ENCODE results near the gene PGGT1B. TPM values are rescaled to one million over a fixed set of nuclear protein-coding genes. Genes with fewer than 3 reads are reported as not detected.

PGGT1B gene
- total RNA-seq, 1 donor from 2014 or later: 38.4 TPM

- Mint-ChIP-seq H3K27ac (ENCODE audit: unreplicated experiment) (no peak overlapping the region), H3K4me3 (no peak overlapping the region), H3K27me3 (ENCODE audit: low read depth) (no peaks in the 10 kb centered on the region), H3K36me3 (ENCODE audit: low read depth) (peaks cover 22% of the 10 kb centered on the region), H3K9me3 (peaks cover 12% of the 10 kb centered on the region), H3K4me1 (peaks cover 9% of the 10 kb centered on the region)
- no peak for DNase-seq (ENCODE audit: low read depth, low spot score)
- TF ChIP-seq CTCF (conservative IDR thresholded peaks at IDR 0.05): no peak
Observed at GRCh38 chr5:115289104-115289503, 26.4 kb upstream of the PGGT1B start.

- DNase-seq (ENCODE audit: low read depth, low spot score): no peak
- Mint-ChIP-seq H3K9me3 (peaks cover 3% of the 10 kb centered on the region), H3K36me3 (ENCODE audit: low read depth) (peaks cover 3% of the 10 kb centered on the region), H3K27me3 (ENCODE audit: low read depth) (no peaks in the 10 kb centered on the region), H3K27ac (ENCODE audit: unreplicated experiment) (no peak overlapping the region), H3K4me1 (peaks cover 9% of the 10 kb centered on the region), H3K4me3 (no peak overlapping the region)
- no peak for TF ChIP-seq CTCF (conservative IDR thresholded peaks at IDR 0.05)
Observed at GRCh38 chr5:115284021-115284420, 21.3 kb upstream of the PGGT1B start.

GRCh38 chr5:115282131-115282530 lies 19.5 kb upstream of the PGGT1B start:
- Mint-ChIP-seq H3K27ac (ENCODE audit: unreplicated experiment) (no peak overlapping the region), H3K4me1 (peaks cover 9% of the 10 kb centered on the region), H3K9me3 (peaks cover 3% of the 10 kb centered on the region), H3K4me3 (no peak overlapping the region), H3K27me3 (ENCODE audit: low read depth) (no peaks in the 10 kb centered on the region), H3K36me3 (ENCODE audit: low read depth) (no peaks in the 10 kb centered on the region)
- no peak for DNase-seq (ENCODE audit: low read depth, low spot score)
- no peak for TF ChIP-seq CTCF (conservative IDR thresholded peaks at IDR 0.05)

GRCh38 chr5:115274584-115274983 lies 11.9 kb upstream of the PGGT1B start:
- no peaks in the 10 kb centered on the region for H3K27me3 Mint-ChIP-seq (ENCODE audit: low read depth)
- H3K27ac Mint-ChIP-seq (ENCODE audit: unreplicated experiment): no peak overlapping the region
- no peak overlapping the region for H3K4me3 Mint-ChIP-seq
- DNase-seq (ENCODE audit: low read depth, low spot score): no peak
- TF ChIP-seq CTCF (conservative IDR thresholded peaks at IDR 0.05): no peak
- no peaks in the 10 kb centered on the region for H3K36me3 Mint-ChIP-seq (ENCODE audit: low read depth)
- H3K4me1 Mint-ChIP-seq: no peaks in the 10 kb centered on the region
- no peaks in the 10 kb centered on the region for H3K9me3 Mint-ChIP-seq

GRCh38 chr5:115272297-115272958 lies 9.8 kb upstream of the PGGT1B start:
- Mint-ChIP-seq H3K9me3 (no peaks in the 10 kb centered on the region), H3K36me3 (ENCODE audit: low read depth) (no peaks in the 10 kb centered on the region), H3K27ac (ENCODE audit: unreplicated experiment) (no peak overlapping the region), H3K27me3 (ENCODE audit: low read depth) (no peaks in the 10 kb centered on the region), H3K4me1 (no peaks in the 10 kb centered on the region), H3K4me3 (no peak overlapping the region)
- no peak for TF ChIP-seq CTCF (conservative IDR thresholded peaks at IDR 0.05)
- no peak for DNase-seq (ENCODE audit: low read depth, low spot score)
